H9 (cell line): Measurements from ENCODE around the gene NOG. TPM values are rescaled to one million over a fixed set of nuclear protein-coding genes. Genes with fewer than 3 reads are reported as not detected.

Experiments used
- DNase-seq: peaks from one replicate; pipeline ENCODE4 v3.0.0-alpha.2; 2017
- H2AFZ ChIP-seq: one replicate; pipeline ENCODE4 v1.6.1; 2013; ENCODE audit warnings: mild to moderate bottlenecking, low read length, control low read depth, moderate library complexity
- H2AK5ac ChIP-seq: 2 replicates; pipeline ENCODE4 v1.6.1; 2013; ENCODE audit warnings: low read length, control low read depth, mixed read lengths; ENCODE audit not compliant: insufficient read length
- H2BK120ac ChIP-seq: one replicate; pipeline ENCODE4 v1.6.1; 2013; ENCODE audit warnings: low read depth, mild to moderate bottlenecking, low read length, control low read depth, inconsistent platforms; ENCODE audit not compliant: poor library complexity, severe bottlenecking
- H2BK12ac ChIP-seq: 2 replicates; pipeline ENCODE4 v1.6.1; 2013; ENCODE audit warnings: low read length, control low read depth, mixed read lengths, low read depth; ENCODE audit not compliant: insufficient read length
- H2BK15ac ChIP-seq: 2 replicates; pipeline ENCODE4 v1.6.1; 2013; ENCODE audit warnings: low read depth, low read length, control low read depth
- H2BK20ac ChIP-seq: one replicate; pipeline ENCODE4 v1.6.1; 2013; ENCODE audit warnings: low read depth, mild to moderate bottlenecking, low read length, control low read depth, inconsistent platforms; ENCODE audit not compliant: poor library complexity, severe bottlenecking
- H2BK5ac ChIP-seq: 2 replicates; pipeline ENCODE4 v1.6.1; 2013; ENCODE audit warnings: low read length, control low read depth, mixed read lengths; ENCODE audit not compliant: insufficient read length
- H3K14ac ChIP-seq: 2 replicates; pipeline ENCODE4 v1.6.1; 2013; ENCODE audit warnings: low read length, control low read depth; ENCODE audit not compliant: insufficient read depth
- H3K18ac ChIP-seq: 2 replicates; pipeline ENCODE4 v1.6.1; 2013; ENCODE audit warnings: low read depth, mild to moderate bottlenecking, mixed read lengths, low read length, control low read depth; ENCODE audit not compliant: insufficient read length
- H3K23ac ChIP-seq: 2 replicates; pipeline ENCODE4 v1.6.1; 2013; ENCODE audit warnings: low read length, control low read depth, mixed read lengths, low read depth; ENCODE audit not compliant: insufficient read length
- H3K23me2 ChIP-seq: 2 replicates; pipeline ENCODE4 v1.6.1; 2013; ENCODE audit warnings: low read depth, mild to moderate bottlenecking, mixed read lengths, low read length, control low read depth; ENCODE audit not compliant: insufficient read length, poor library complexity, severe bottlenecking
- H3K27ac ChIP-seq: 2 replicates; pipeline ENCODE4 v1.5.1; 2013; ENCODE audit warnings: low read length, control low read depth, mixed read lengths, low read depth; ENCODE audit not compliant: insufficient read length
- H3K27me3 ChIP-seq: 2 replicates; pipeline ENCODE4 v1.6.1; 2013; ENCODE audit warnings: low read length, control low read depth, inconsistent platforms; ENCODE audit not compliant: insufficient read depth
- H3K4ac ChIP-seq: 2 replicates; pipeline ENCODE4 v1.6.1; 2013; ENCODE audit warnings: low read depth, mild to moderate bottlenecking, control low read depth, inconsistent platforms, low read length, moderate library complexity
- H3K4me1 ChIP-seq: 2 replicates; pipeline ENCODE4 v1.6.1; 2013; ENCODE audit warnings: low read length, control low read depth, inconsistent platforms; ENCODE audit not compliant: insufficient read depth
- H3K4me2 ChIP-seq: 2 replicates; pipeline ENCODE4 v1.6.1; 2013; ENCODE audit warnings: low read length, control low read depth, mixed read lengths; ENCODE audit not compliant: insufficient read length, insufficient read depth
- H3K56ac ChIP-seq: 2 replicates; pipeline ENCODE4 v1.6.1; 2013; ENCODE audit warnings: low read depth, mild to moderate bottlenecking, mixed read lengths, low read length, control low read depth; ENCODE audit not compliant: insufficient read length
- H3K79me1 ChIP-seq: 2 replicates; pipeline ENCODE4 v1.6.1; 2013; ENCODE audit warnings: low read depth, mild to moderate bottlenecking, moderate library complexity, low read length, control low read depth, inconsistent platforms; ENCODE audit not compliant: insufficient read depth, poor library complexity, severe bottlenecking
- H3K79me2 ChIP-seq: 2 replicates; pipeline ENCODE4 v1.6.1; 2013; ENCODE audit warnings: low read length, control low read depth, inconsistent platforms; ENCODE audit not compliant: insufficient read depth
- H3K9ac ChIP-seq: 2 replicates; pipeline ENCODE4 v1.6.1; 2013; ENCODE audit warnings: low read length, control low read depth, mixed read lengths; ENCODE audit not compliant: insufficient read length; ENCODE audit errors: extremely low read depth
- H3K9me3 ChIP-seq: one replicate; pipeline ENCODE4 v1.6.1; 2013; ENCODE audit warnings: low read depth, low read length, inconsistent platforms; ENCODE audit not compliant: control insufficient read depth
- H3T11ph ChIP-seq: one replicate; pipeline ENCODE4 v1.6.1; 2013; ENCODE audit warnings: mild to moderate bottlenecking, low read length, control low read depth, inconsistent platforms
- H4K20me1 ChIP-seq: one replicate; pipeline ENCODE4 v1.6.1; 2013; ENCODE audit not compliant: control insufficient read depth, insufficient read length, insufficient read depth
- H4K5ac ChIP-seq: 2 replicates; pipeline ENCODE4 v1.6.1; 2013; ENCODE audit warnings: low read depth, mild to moderate bottlenecking, mixed read lengths, low read length, control low read depth; ENCODE audit not compliant: insufficient read length
- H4K8ac ChIP-seq: replicated peaks from 2 replicates; pipeline ENCODE4 v1.6.1; 2013; ENCODE audit warnings: low read length, control low read depth, mixed read lengths, low read depth; ENCODE audit not compliant: insufficient read length
- H4K91ac ChIP-seq: 2 replicates; pipeline ENCODE4 v1.6.1; 2013; ENCODE audit warnings: low read depth, mild to moderate bottlenecking, moderate library complexity, mixed read lengths, low read length, control low read depth; ENCODE audit not compliant: insufficient read length
- H3K27ac Mint-ChIP-seq, 3 experiments: 2 replicates in 2 of 3; 3 replicates in 1 of 3; pipeline ENCODE4 v1.8.0; 2020 to 2021; ENCODE audit warnings: mixed read lengths in 3 of 3, mild to moderate bottlenecking in 1 of 3, moderate library complexity in 1 of 3
- H3K27me3 Mint-ChIP-seq: 2 replicates; pipeline ENCODE4 v1.8.0; 2021; ENCODE audit warnings: low read depth, mild to moderate bottlenecking, moderate library complexity, mixed read lengths
- H3K36me3 Mint-ChIP-seq, 3 experiments: 2 replicates in 2 of 3; 3 replicates in 1 of 3; pipeline ENCODE4 v1.8.0; 2020 to 2021; ENCODE audit warnings: low read depth in 3 of 3, mixed read lengths in 3 of 3; ENCODE audit not compliant: insufficient read depth in 1 of 3
- H3K4me1 Mint-ChIP-seq, 2 experiments: 2 replicates each; pipeline ENCODE4 v1.8.0; 2020; ENCODE audit warnings: mixed read lengths in 2 of 2
- H3K4me3 Mint-ChIP-seq, 2 experiments: 2 replicates in 1 of 2; 3 replicates in 1 of 2; pipeline ENCODE4 v1.8.0; 2020 to 2021; ENCODE audit warnings: mild to moderate bottlenecking in 2 of 2, mixed read lengths in 2 of 2, moderate library complexity in 1 of 2
- H3K9me3 Mint-ChIP-seq, 2 experiments: 2 replicates in 1 of 2; 3 replicates in 1 of 2; pipeline ENCODE4 v1.8.0; 2020; ENCODE audit warnings: mild to moderate bottlenecking in 2 of 2, mixed read lengths in 2 of 2, moderate library complexity in 1 of 2
- CTCF ChIP-seq: fragments of 200-600 bp; sonication (generic); conservative IDR thresholded peaks from 3 replicates; pipeline ENCODE4 v1.8.0; 2021; ENCODE audit warnings: antibody characterized with exemption, mild to moderate bottlenecking
- WGBS: extraction: QIAGEN DNeasy Blood & Tissue Kit; methylation state at CpG from one replicate; pipeline ENCODE4 v1.1.7; 2013; ENCODE audit warnings: missing lambda C conversion rate, low lambda C conversion rate, mixed read lengths; ENCODE audit not compliant: insufficient read length; ENCODE audit errors: extremely low coverage; 5-methylcytosine and 5-hydroxymethylcytosine counted together
- total RNA-seq: library from RNA; stranded (reverse); gene quantifications from 2 replicates; pipeline ENCODE4 v1.2.1, GENCODE V29; 2021

Gene NOG
- total RNA-seq, 1 experiment from 2014 or later, result not detected

GRCh38 chr17:56571456-56571855 lies 22.0 kb upstream of the NOG start:
- Histone ChIP-seq H3K23ac (no peak overlapping the region), H3K9me3 (no peaks in the 10 kb centered on the region), H3K18ac (no peak overlapping the region), H2BK120ac (no peak overlapping the region), H3K27ac (no peak overlapping the region), H3K56ac (no peak overlapping the region), H4K5ac (no peak overlapping the region), H3K4ac (no peak overlapping the region), H3K79me1 (no peaks in the 10 kb centered on the region), H3K23me2 (no peaks in the 10 kb centered on the region), H3K79me2 (no peaks in the 10 kb centered on the region), H2AK5ac (no peak overlapping the region), H4K91ac (no peak overlapping the region), H3K27me3 (no peaks in the 10 kb centered on the region), H2AFZ (no peak overlapping the region), H3K9ac (no peak overlapping the region), H3K4me1 (no peaks in the 10 kb centered on the region), H4K8ac (no peak overlapping the region), H2BK20ac (no peak overlapping the region), H3K14ac (no peak overlapping the region), H2BK5ac (no peak overlapping the region), H2BK12ac (no peak overlapping the region), H3T11ph (no peak overlapping the region), H4K20me1 (no peaks in the 10 kb centered on the region), H2BK15ac (no peak overlapping the region), H3K4me2 (no peak overlapping the region)
- WGBS, result no CpG with 5 or more reads among the region's 1 CpG
- no peak for TF ChIP-seq CTCF
- H3K9me3 Mint-ChIP-seq, result no peaks in the 10 kb centered on the region
- H3K4me1 Mint-ChIP-seq, result peaks cover 0 to 9% of the 10 kb centered on the region in 2 experiments; a peak in 2 of 4 replicates
- peaks cover 3% of the 10 kb centered on the region; the same call in 1 of the 2 replicates for H3K27me3 Mint-ChIP-seq
- no peak for DNase-seq
- H3K36me3 Mint-ChIP-seq, result no peaks in the 10 kb centered on the region
- no peak overlapping the region for H3K4me3 Mint-ChIP-seq
- H3K27ac Mint-ChIP-seq, result no peak overlapping the region
